Measurements from ENCODE around the gene ULK4.
"Not testable (repeated sequence)": the region's sequence is repeated elsewhere in the genome, so short reads cannot be mapped to it uniquely, and the experiment has no call there.

The ULK4 gene

DNA sequence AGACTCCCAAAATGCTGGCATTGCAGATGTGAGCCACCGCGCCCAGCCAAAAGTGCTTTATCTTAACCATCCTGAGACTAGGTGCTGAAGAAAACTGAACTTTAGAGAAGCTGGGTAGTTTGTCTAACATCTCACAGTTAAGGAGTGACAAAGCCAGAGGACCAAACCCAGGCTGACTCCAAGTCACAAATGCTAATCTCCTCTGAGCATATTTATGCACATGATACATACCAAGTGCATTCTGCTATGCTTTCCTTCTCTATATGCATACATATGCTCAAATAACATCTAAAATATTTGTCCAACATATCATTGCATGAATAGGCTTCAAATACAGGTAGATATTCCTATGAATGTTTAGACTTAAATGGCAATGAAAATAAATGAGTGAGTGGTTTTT, 505.7 kb downstream of the ULK4 start:
- DNase-seq, result no peak
- H3K27me3 ChIP-seq (replicated peaks), result no peaks in the 10 kb centered on the region
- H3K36me3 ChIP-seq (replicated peaks), result no peaks in the 10 kb centered on the region
- no peak for TF ChIP-seq CTCF (IDR thresholded peaks at IDR 0.05; ENCODE audit: low read depth, low read length, missing control alignments)
- in situ Hi-C loops (cut with HindIII; ENCODE audit: low pct_ligation_motif_present, low sequenced_read_pairs), result no loop called here
- no peak overlapping the region for H3K27ac ChIP-seq
- no peak overlapping the region for H3K4me3 ChIP-seq (ENCODE audit: low read depth, low read length)

DNA sequence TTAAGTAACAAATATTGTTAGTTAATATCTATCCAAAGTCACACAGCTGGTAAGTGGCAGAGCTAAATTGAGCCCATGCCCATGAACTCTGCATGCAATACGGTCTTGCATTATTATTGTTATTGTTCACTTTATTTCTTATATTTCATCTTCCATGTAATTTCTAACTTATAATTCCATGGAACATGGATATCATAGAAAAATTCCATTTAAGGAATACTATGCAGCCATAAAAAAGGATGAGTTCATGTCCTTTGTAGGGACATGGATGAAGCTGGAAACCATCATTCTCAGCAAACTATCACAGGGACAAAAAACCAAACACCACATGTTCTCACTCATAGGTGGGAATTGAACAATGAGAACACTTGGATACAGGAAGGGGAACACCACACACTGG, 508.3 kb downstream of the ULK4 start:
- not testable (repeated sequence) for H3K4me3 ChIP-seq (ENCODE audit: low read depth, low read length); DNase-seq; H3K27me3 ChIP-seq (replicated peaks)

DNA sequence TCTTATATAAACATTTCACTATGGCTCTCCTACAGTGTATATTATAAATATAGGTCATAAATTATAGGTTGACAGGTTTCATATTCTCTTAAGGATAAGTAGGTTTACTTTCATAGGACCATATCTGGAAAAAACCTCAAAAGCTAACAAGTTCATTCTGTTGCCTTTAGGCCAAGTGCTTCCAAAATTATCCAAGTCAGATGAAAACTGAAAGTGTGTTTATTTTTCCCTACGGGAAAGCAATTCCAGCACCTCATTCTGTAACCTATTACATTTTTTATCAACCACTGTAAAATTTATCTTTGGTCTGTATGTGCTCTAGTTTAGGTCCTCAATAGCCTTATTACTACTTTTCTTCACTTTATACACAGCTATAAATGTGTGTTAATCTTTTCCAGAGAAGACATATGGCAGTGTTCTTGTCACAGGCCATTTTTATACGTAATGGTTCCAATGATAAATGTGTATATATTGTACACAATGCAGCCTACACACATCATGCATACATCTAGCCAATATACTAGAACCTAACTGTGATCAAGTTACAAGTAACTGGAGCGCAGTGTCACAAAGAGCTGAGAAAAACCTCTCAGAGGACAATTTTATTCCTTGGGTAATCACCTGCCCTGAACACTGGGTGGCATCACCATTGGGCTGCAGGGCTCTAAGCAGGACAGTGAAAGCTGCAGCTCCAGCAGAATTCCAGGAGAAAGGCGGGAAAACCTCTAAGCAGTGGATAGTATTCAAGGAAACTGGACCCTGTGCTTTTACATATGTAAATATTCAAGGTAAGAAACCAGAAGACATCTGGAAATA, 511.3 kb downstream of the ULK4 start:
- no peak for DNase-seq

More for the DNA sequence above, 508.3 kb downstream of the ULK4 start:
- in situ Hi-C loops (cut with HindIII; ENCODE audit: low pct_ligation_motif_present, low sequenced_read_pairs); H3K36me3 ChIP-seq (replicated peaks); H3K27ac ChIP-seq: not testable (repeated sequence)

GRCh38 chr3:41448396-41448795, 513.5 kb downstream of the ULK4 start:
- no peak overlapping the region for H3K27ac ChIP-seq
- no peak for DNase-seq
- no peak for TF ChIP-seq CTCF (IDR thresholded peaks at IDR 0.05; ENCODE audit: low read depth, low read length, missing control alignments)
- in situ Hi-C loops (cut with HindIII; ENCODE audit: low pct_ligation_motif_present, low sequenced_read_pairs), result no loop called here
- no peak overlapping the region for H3K4me3 ChIP-seq (ENCODE audit: low read depth, low read length)
- H3K27me3 ChIP-seq (replicated peaks), result no peaks in the 10 kb centered on the region
- H3K36me3 ChIP-seq (replicated peaks), result no peaks in the 10 kb centered on the region

More for the DNA sequence above, 511.3 kb downstream of the ULK4 start:
- H3K36me3 ChIP-seq (replicated peaks), result no peaks in the 10 kb centered on the region
- peak; percentile 38 for TF ChIP-seq CTCF (IDR thresholded peaks at IDR 0.05; ENCODE audit: low read depth, low read length, missing control alignments)
- H3K27me3 ChIP-seq (replicated peaks), result no peaks in the 10 kb centered on the region
- no peak overlapping the region for H3K4me3 ChIP-seq (ENCODE audit: low read depth, low read length)
- no peak overlapping the region for H3K27ac ChIP-seq
- in situ Hi-C loops (cut with HindIII; ENCODE audit: low pct_ligation_motif_present, low sequenced_read_pairs), result no loop called here

GRCh38 chr3:41447701-41448100, 514.2 kb downstream of the ULK4 start:
- TF ChIP-seq CTCF (IDR thresholded peaks at IDR 0.05; ENCODE audit: low read depth, low read length, missing control alignments), result no peak
- H3K27ac ChIP-seq, result no peak overlapping the region
- H3K27me3 ChIP-seq (replicated peaks), result no peaks in the 10 kb centered on the region
- H3K36me3 ChIP-seq (replicated peaks), result no peaks in the 10 kb centered on the region
- no peak overlapping the region for H3K4me3 ChIP-seq (ENCODE audit: low read depth, low read length)
- in situ Hi-C loops (cut with HindIII; ENCODE audit: low pct_ligation_motif_present, low sequenced_read_pairs), result no loop called here
- DNase-seq, result no peak

GRCh38 chr3:41446316-41446715, 515.6 kb downstream of the ULK4 start:
- H3K27ac ChIP-seq; in situ Hi-C loops (cut with HindIII; ENCODE audit: low pct_ligation_motif_present, low sequenced_read_pairs); H3K4me3 ChIP-seq (ENCODE audit: low read depth, low read length); H3K36me3 ChIP-seq (replicated peaks); H3K27me3 ChIP-seq (replicated peaks); DNase-seq: not testable (repeated sequence)

DNA sequence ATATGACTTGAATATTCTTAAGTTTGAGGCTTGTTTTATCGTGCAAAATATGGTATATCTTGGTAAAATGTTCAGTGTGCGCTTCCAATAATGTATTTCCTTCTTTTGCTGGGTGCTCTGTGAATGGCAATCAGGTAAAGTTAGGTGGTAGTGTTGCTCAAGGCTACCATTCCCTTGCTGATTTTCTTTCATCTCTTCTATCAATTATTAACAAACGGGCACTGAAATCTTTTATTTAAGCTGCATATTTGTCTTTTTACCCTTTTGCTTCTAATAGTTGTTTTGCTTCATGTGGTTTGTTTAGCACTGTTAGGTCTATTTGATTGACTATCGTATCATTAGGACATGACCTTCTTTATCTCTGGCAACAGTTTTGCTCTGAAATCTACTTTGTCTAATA, 520.3 kb downstream of the ULK4 start:
- no peaks in the 10 kb centered on the region for H3K27me3 ChIP-seq (replicated peaks)
- no peak overlapping the region for H3K4me3 ChIP-seq (ENCODE audit: low read depth, low read length)
- in situ Hi-C loops (cut with HindIII; ENCODE audit: low pct_ligation_motif_present, low sequenced_read_pairs), result no loop called here
- TF ChIP-seq CTCF (IDR thresholded peaks at IDR 0.05; ENCODE audit: low read depth, low read length, missing control alignments), result no peak
- DNase-seq, result no peak
- no peaks in the 10 kb centered on the region for H3K36me3 ChIP-seq (replicated peaks)
- H3K27ac ChIP-seq, result no peak overlapping the region

Measured in brain microvascular endothelial cell (primary cell).